Panc1 (cell line): ENCODE data around the gene CALB2. TPM values are rescaled to one million over a fixed set of nuclear protein-coding genes. Genes with fewer than 3 reads are reported as not detected.
"Not testable (repeated sequence)": the region's sequence is repeated elsewhere in the genome, so short reads cannot be mapped to it uniquely, and the experiment has no call there.

Source experiments
- ATAC-seq: fragments of 200-7000 bp; cut with Tn5 transposase; 2 replicates; pipeline ENCODE4 v1.9.1; 2020; ENCODE audit warnings: mild to moderate bottlenecking, moderate library complexity
- Bru-seq: library from RNA; stranded (reverse); fragments of 400-500 nt; gene quantifications from one replicate; lab custom pipeline; 2021; lab: Mats Ljungman, UMichigan
- BruChase-seq, 2 experiments: library from RNA; stranded (reverse); fragments of 400-500 nt; gene quantifications; one replicate each; lab custom pipeline; 2021; lab: Mats Ljungman, UMichigan
- BruUV-seq: library from RNA; stranded (reverse); fragments of 400-500 nt; replicated peaks from 2 replicates; lab custom pipeline; 2021; lab: Mats Ljungman, UMichigan
- CTCF ChIA-PET: fragments of 300-600 bp; sonication (Branson Sonifier 250); formaldehyde crosslinking; loops from one replicate; lab custom pipeline; 2022; ENCODE audit warnings: antibody characterized with exemption; lab: Charles Lee
- POLR2A ChIA-PET: fragments of 300-600 bp; sonication (Branson Sonifier 250); formaldehyde crosslinking; loops from one replicate; lab custom pipeline; 2022; ENCODE audit warnings: antibody characterized with exemption; lab: Charles Lee
- DNase-seq: peaks from one replicate; pipeline ENCODE4 v3.0.0-alpha.2; 2010; ENCODE audit warnings: low read depth, low spot score
- H3K27ac ChIP-seq: 2 replicates; pipeline ENCODE4 v1.5.1; 2011; ENCODE audit warnings: mild to moderate bottlenecking, low read length, inconsistent platforms
- H3K27me3 ChIP-seq: fragments of 200-500 bp; sonication (Bioruptor generic); 2 replicates; pipeline ENCODE4 v1.6.0; 2014; ENCODE audit warnings: low read length, inconsistent platforms; ENCODE audit not compliant: control insufficient read depth, insufficient read depth
- H3K36me3 ChIP-seq: fragments of 200-500 bp; sonication (Bioruptor generic); 2 replicates; pipeline ENCODE4 v1.5.1; 2014; ENCODE audit warnings: inconsistent platforms, mild to moderate bottlenecking, low read length, moderate library complexity; ENCODE audit not compliant: control insufficient read depth, insufficient read depth
- H3K4me1 ChIP-seq: 2 replicates; pipeline ENCODE4 v1.5.1; 2011; ENCODE audit warnings: inconsistent platforms, mild to moderate bottlenecking, low read length, moderate library complexity; ENCODE audit not compliant: control insufficient read depth, insufficient read depth
- H3K4me3 ChIP-seq, 2 experiments: 2 replicates each; pipeline ENCODE4 v1.5.1; 2011 to 2012; ENCODE audit warnings: low read depth in 2 of 2, low read length in 2 of 2, mild to moderate bottlenecking in 2 of 2, inconsistent platforms in 1 of 2, moderate library complexity in 1 of 2
- H3K9me3 ChIP-seq: fragments of 200-500 bp; sonication (Bioruptor generic); 2 replicates; pipeline ENCODE4 v1.5.1; 2014; ENCODE audit warnings: low read depth, mild to moderate bottlenecking, inconsistent platforms, low read length, moderate library complexity; ENCODE audit not compliant: control insufficient read depth, insufficient read depth
- CTCF ChIP-seq: fragments of 450-650 bp; IDR thresholded peaks from 2 replicates; pipeline ENCODE4 v1.5.1; 2017; ENCODE audit warnings: mild to moderate bottlenecking
- REST ChIP-seq, 2 experiments: IDR thresholded peaks; 2 replicates each; pipeline ENCODE4 v1.6.1; 2011 to 2012; ENCODE audit warnings: low read depth in 2 of 2, control low read depth in 1 of 2, low read length in 1 of 2, mild to moderate bottlenecking in 1 of 2, moderate library complexity in 1 of 2; ENCODE audit not compliant: insufficient read depth in 1 of 2
- SIN3A ChIP-seq: IDR thresholded peaks from 2 replicates; pipeline ENCODE4 v1.6.1; 2012; ENCODE audit warnings: low read depth, mild to moderate bottlenecking, low read length, moderate library complexity, borderline replicate concordance; ENCODE audit not compliant: insufficient read depth
- TCF7L2 ChIP-seq: IDR thresholded peaks from 2 replicates; pipeline ENCODE4 v1.6.1; 2011; ENCODE audit warnings: mild to moderate bottlenecking, low read depth, low read length, inconsistent platforms
- in situ Hi-C: cut with HindIII; loops from 2 replicates; pipeline ENCODE4 v1.10.0; 2016; ENCODE audit warnings: low sequenced_read_pairs, low pct_unique_long_range_greater_than_20kb
- intact Hi-C: fragments of 100-400 bp; cut with micrococcal nuclease; formaldehyde crosslinking; loops from one replicate; pipeline ENCODE4 v1.10.0; 2022; ENCODE audit not compliant: unreplicated experiment
- long read RNA-seq: library from polyadenylated mRNA; unstranded; transcript quantifications from one replicate; pipeline ENCODE4 v2.0.0, GENCODE V29; 2021; ENCODE audit not compliant: unreplicated experiment
- polyA plus RNA-seq: library from polyadenylated mRNA; unstranded; fragments of >200 nt; gene quantifications from one replicate; pipeline ENCODE4 v1.2.1, GENCODE V29; 2012; ENCODE audit warnings: missing spikeins; ENCODE audit not compliant: insufficient read length
- total RNA-seq: library from RNA; stranded (reverse); gene quantifications from one replicate; pipeline ENCODE4 v1.2.1, GENCODE V29; 2021; ENCODE audit not compliant: unreplicated experiment

CALB2 gene
- total RNA-seq = 0.59 TPM
- polyA plus RNA-seq = 0.31 TPM
- Bru-seq, nascent RNA = percentile 21 among the genes with signal in this experiment
- percentile 9 among the genes with signal in this experiment for BruChase-seq, experiment 1, labeled RNA remaining after a 2-hour chase
- percentile 20 among the genes with signal in this experiment for BruChase-seq, experiment 2, labeled RNA remaining after a 6-hour chase
- long read RNA-seq = 0 reads

GRCh38 chr16:71358464-71358998 lies at the start of gene CALB2:
Gene CALB2, plus strand, starts transcription at chr16:71358723. Its CDS starts 70 bp downstream, at chr16:71358793.
- Histone ChIP-seq H3K4me3 (peak within 1 kb of the TSS; percentile 14 to 45), H3K9me3 (no peaks in the 10 kb centered on the region), H3K36me3 (no peaks in the 10 kb centered on the region), H3K4me1 (no peaks in the 10 kb centered on the region; the same call in 1 of the 2 replicates), H3K27me3 (no peaks in the 10 kb centered on the region), H3K27ac (no peak within 1 kb of the TSS)
- POLR2A ChIA-PET = no interaction called here
- CTCF ChIA-PET = no interaction called here
- in situ Hi-C loops = no loop called here
- no peak for TF ChIP-seq SIN3A
- TF ChIP-seq REST (IDR thresholded peaks at IDR 0.05; ENCODE audit: insufficient read depth in 1 of 2, low read depth in 2 of 2, low read length in 1 of 2) = no peak
- peak; percentile 97 for TF ChIP-seq CTCF
- DNase-seq (no peak), ATAC-seq (peak; percentile 95)
- intact Hi-C loops = loop anchor here (10.0 kb wide), 1 partner anchor 144 kb away; no protein-coding TSS in a partner anchor
- BruUV-seq = no TSS peak

GRCh38 chr16:71311553-71312158 lies 46.9 kb upstream of the CALB2 start:
- ChIA-PET POLR2A (interaction anchor here (0.7 kb wide), 1 partner anchor 186 kb away, joined by 3 read pairs; no protein-coding TSS in a partner anchor), CTCF (interaction anchor here (0.6 to 1.3 kb wide), 6 partner anchors 14 to 260 kb away, joined by 3 to 7 read pairs (median 4); partner anchors contain the start of gene CMTR2)
- intact Hi-C loops = no loop called here
- Histone ChIP-seq H3K27me3 (no peaks in the 10 kb centered on the region), H3K9me3 (no peaks in the 10 kb centered on the region), H3K4me1 (no peaks in the 10 kb centered on the region), H3K4me3 (no peak overlapping the region), H3K27ac (no peak overlapping the region), H3K36me3 (no peaks in the 10 kb centered on the region)
- ATAC-seq (no peak), DNase-seq (peak; percentile 12)
- TF ChIP-seq CTCF = peak; percentile 80
- TF ChIP-seq TCF7L2 = no peak
- in situ Hi-C loops = no loop called here
- BruUV-seq = no TSS peak

GRCh38 chr16:71313591-71313990 lies 44.9 kb upstream of the CALB2 start:
- H3K27ac ChIP-seq, H3K27me3 ChIP-seq, H3K9me3 ChIP-seq, H3K4me1 ChIP-seq, H3K4me3 ChIP-seq, POLR2A ChIA-PET, DNase-seq, CTCF ChIA-PET, in situ Hi-C loops, intact Hi-C loops, H3K36me3 ChIP-seq, ATAC-seq, BruUV-seq: not testable (repeated sequence)
